SU-DHL-6 (cell line): Measurements from ENCODE around the gene DGLUCY.
"Not testable (repeated sequence)": the region's sequence is repeated elsewhere in the genome, so short reads cannot be mapped to it uniquely, and the experiment has no call there.

Experiments used
- H2AFZ ChIP-seq: fragments of 200-600 bp; sonication (generic); 2 replicates; pipeline ENCODE4 v1.6.1; 2014; ENCODE audit warnings: low read depth, mild to moderate bottlenecking, moderate library complexity, mixed read lengths, antibody characterized with exemption, low read length; ENCODE audit not compliant: severe bottlenecking
- H3F3A ChIP-seq: fragments of 200-600 bp; shearing (Covaris generic); 2 replicates; pipeline ENCODE4 v1.6.0; 2016; ENCODE audit warnings: antibody characterized with exemption, mild to moderate bottlenecking; ENCODE audit not compliant: insufficient read depth
- H3K27ac ChIP-seq: fragments of 200-600 bp; sonication (generic); 2 replicates; pipeline ENCODE4 v1.5.1; 2016; ENCODE audit warnings: low read depth, mild to moderate bottlenecking, low read length, moderate library complexity, mixed read lengths
- H3K27me3 ChIP-seq: fragments of 200-600 bp; sonication (generic), shearing (Covaris generic); 2 replicates; pipeline ENCODE4 v1.6.0; 2014; ENCODE audit warnings: mild to moderate bottlenecking, low read length
- H3K36me3 ChIP-seq: fragments of 200-600 bp; sonication (generic); 2 replicates; pipeline ENCODE4 v1.6.1; 2014; ENCODE audit warnings: mild to moderate bottlenecking, low read length, mixed read lengths
- H3K4me2 ChIP-seq: fragments of 300-600, 200-600 bp; shearing (Covaris generic), sonication (generic); 2 replicates; pipeline ENCODE4 v1.6.0; 2014; ENCODE audit warnings: low read length, low read depth, mild to moderate bottlenecking; ENCODE audit not compliant: poor library complexity, severe bottlenecking
- H3K4me3 ChIP-seq: fragments of 200-600 bp; sonication (generic); 2 replicates; pipeline ENCODE4 v1.5.1; 2014; ENCODE audit warnings: antibody characterized with exemption, low read length, mild to moderate bottlenecking, mixed read lengths; ENCODE audit not compliant: insufficient read depth, poor library complexity, severe bottlenecking
- H3K79me2 ChIP-seq: fragments of 200-600 bp; sonication (generic); 2 replicates; pipeline ENCODE4 v1.6.1; 2014; ENCODE audit warnings: mild to moderate bottlenecking, low read length, moderate library complexity; ENCODE audit not compliant: insufficient read depth
- H3K9ac ChIP-seq: fragments of 200-600 bp; sonication (generic); 2 replicates; pipeline ENCODE4 v1.7.0; 2014; ENCODE audit warnings: mild to moderate bottlenecking, low read length
- H3K9me2 ChIP-seq: fragments of 200-600 bp; sonication (generic); replicated peaks from 2 replicates; pipeline ENCODE4 v1.6.1; 2014; ENCODE audit warnings: low read length; ENCODE audit not compliant: insufficient read depth
- H3K9me3 ChIP-seq: fragments of 200-600 bp; sonication (generic); 2 replicates; pipeline ENCODE4 v1.6.1; 2014; ENCODE audit warnings: low read length, mixed read lengths; ENCODE audit not compliant: insufficient read depth
- H4K20me1 ChIP-seq: fragments of 200-600 bp; sonication (generic); 2 replicates; pipeline ENCODE4 v1.6.1; 2014; ENCODE audit warnings: low read depth, mild to moderate bottlenecking, antibody characterized with exemption, low read length, moderate library complexity, mixed read lengths
- CTCF ChIP-seq: fragments of 200-600 bp; sonication (generic); IDR thresholded peaks from one replicate; pipeline ENCODE4 v1.5.1; 2017; ENCODE audit warnings: antibody characterized with exemption, mild to moderate bottlenecking, low read length, moderate library complexity; ENCODE audit not compliant: insufficient read depth, poor library complexity, severe bottlenecking
- EZH2phosphoT487 ChIP-seq: fragments of 200-600 bp; sonication (generic), shearing (Covaris generic); conservative IDR thresholded peaks from 2 replicates; pipeline ENCODE4 v1.6.1; 2018; ENCODE audit warnings: mild to moderate bottlenecking, antibody characterized with exemption, low read length, moderate library complexity, mixed read lengths

DGLUCY gene

GRCh38 chr14:91119556-91120311, 5.9 kb downstream of the DGLUCY start:
- Histone ChIP-seq H2AFZ (no peak overlapping the region), H3K4me3 (no peak overlapping the region), H3K36me3 (no peaks in the 10 kb centered on the region), H3K4me2 (no peak overlapping the region), H4K20me1 (no peaks in the 10 kb centered on the region), H3K27me3 (no peaks in the 10 kb centered on the region), H3K9me2 (no peaks in the 10 kb centered on the region), H3K9me3 (no peaks in the 10 kb centered on the region), H3K9ac (no peak overlapping the region), H3F3A (no peaks in the 10 kb centered on the region), H3K79me2 (peaks cover 31% of the 10 kb centered on the region), H3K27ac (no peak overlapping the region)
- TF ChIP-seq EZH2phosphoT487 = no peak

GRCh38 chr14:91123201-91123600, 9.3 kb downstream of the DGLUCY start:
- no peak overlapping the region for H3K27ac ChIP-seq
- no peak overlapping the region for H3K4me2 ChIP-seq
- H3K9ac ChIP-seq = no peak overlapping the region
- no peak overlapping the region for H3K4me3 ChIP-seq
- TF ChIP-seq CTCF = no peak
- TF ChIP-seq EZH2phosphoT487 = no peak
- H3K79me2 ChIP-seq = peaks cover 13% of the 10 kb centered on the region; the same call in 1 of the 2 replicates
- no peaks in the 10 kb centered on the region for H4K20me1 ChIP-seq
- no peaks in the 10 kb centered on the region for H3K36me3 ChIP-seq
- no peaks in the 10 kb centered on the region for H3K9me3 ChIP-seq
- H2AFZ ChIP-seq = no peak overlapping the region
- H3K27me3 ChIP-seq = no peaks in the 10 kb centered on the region
- no peaks in the 10 kb centered on the region for H3F3A ChIP-seq
- no peaks in the 10 kb centered on the region for H3K9me2 ChIP-seq

- not testable (repeated sequence) for H3K9me3 ChIP-seq, H3K4me2 ChIP-seq, H4K20me1 ChIP-seq, H3F3A ChIP-seq, H3K9me2 ChIP-seq, H3K36me3 ChIP-seq, H3K9ac ChIP-seq, H2AFZ ChIP-seq, H3K79me2 ChIP-seq, H3K4me3 ChIP-seq, H3K27me3 ChIP-seq
- H3K27ac ChIP-seq = peak overlapping the region; percentile 36; the same call in 1 of the 2 replicates
These were observed 10.8 kb downstream of the DGLUCY start for GRCh38 chr14:91124406-91125270.

- Histone ChIP-seq H3K4me3 (no peak overlapping the region), H3K79me2 (peaks cover 3% of the 10 kb centered on the region; the same call in 1 of the 2 replicates), H3K9me3 (no peaks in the 10 kb centered on the region), H3K9me2 (no peaks in the 10 kb centered on the region), H3K4me2 (no peak overlapping the region), H3K9ac (no peak overlapping the region), H3K27me3 (no peaks in the 10 kb centered on the region), H4K20me1 (no peaks in the 10 kb centered on the region), H3K27ac (no peak overlapping the region), H2AFZ (no peak overlapping the region), H3F3A (no peaks in the 10 kb centered on the region), H3K36me3 (no peaks in the 10 kb centered on the region)
- no peak for TF ChIP-seq EZH2phosphoT487
- no peak for TF ChIP-seq CTCF
These were observed 11.4 kb downstream of the DGLUCY start for GRCh38 chr14:91125271-91125660.
